HCT116 (cell line): ENCODE measurements around the gene BTBD18. TPM values are rescaled to one million over a fixed set of nuclear protein-coding genes. Genes with fewer than 3 reads are reported as not detected.

Experiments used
- ATAC-seq: fragments of 200-7000 bp; cut with Tn5 transposase; 2 replicates; pipeline ENCODE4 v1.9.1; 2020; ENCODE audit warnings: mild to moderate bottlenecking, moderate library complexity
- BruUV-seq: library from RNA; stranded (reverse); fragments of 400-500 nt; replicated peaks from 2 replicates; lab custom pipeline; 2021; lab: Mats Ljungman, UMichigan
- CTCF ChIA-PET: fragments of 300-600 bp; sonication (Branson Sonifier 250); formaldehyde crosslinking; loops from one replicate; lab custom pipeline; 2021; ENCODE audit warnings: antibody characterized with exemption; lab: Charles Lee
- POLR2A ChIA-PET: fragments of 300-600, 350-600 bp; sonication (Branson Sonifier 250); formaldehyde crosslinking; loops from one replicate; lab custom pipeline; 2021; ENCODE audit warnings: antibody characterized with exemption; lab: Charles Lee
- RAD21 ChIA-PET, 2 experiments: fragments of 300-600 bp; sonication (Branson Sonifier 250); formaldehyde crosslinking; loops; one replicate each; lab custom pipeline; 2023; ENCODE audit warnings: low total read pairs in 2 of 2; ENCODE audit not compliant: uncharacterized antibody in 2 of 2, unreplicated experiment in 2 of 2, low non-redundant PET in 1 of 2; lab: Charles Lee
- DNase-seq: peaks from one replicate; pipeline ENCODE4 v3.0.0-alpha.2; 2010; ENCODE audit warnings: low read depth, low spot score
- H2AFZ ChIP-seq: fragments of 200-600 bp; shearing (Covaris generic), sonication (generic); 2 replicates; pipeline ENCODE4 v1.6.1; 2017; ENCODE audit warnings: low read depth, mixed run types, mixed read lengths, antibody characterized with exemption, low read length; ENCODE audit not compliant: poor library complexity, severe bottlenecking
- H3K27ac ChIP-seq: 2 replicates; pipeline ENCODE4 v1.5.1; 2012; ENCODE audit warnings: low read depth, low read length
- H3K27me3 ChIP-seq: fragments of 200-600 bp; sonication (generic); 2 replicates; pipeline ENCODE4 v1.6.1; 2016; ENCODE audit warnings: mixed run types, low read length, mixed read lengths; ENCODE audit not compliant: insufficient read depth
- H3K36me3 ChIP-seq, 2 experiments: fragments of 200-500 bp in 1 of 2; fragments of 200-600 bp in 1 of 2; sonication (Bioruptor generic) in 1 of 2; sonication (generic) in 1 of 2; 2 replicates each; pipeline versions ENCODE4 v1.5.1 to v1.6.1; 2014 to 2016; ENCODE audit warnings: low read length in 2 of 2, inconsistent platforms in 1 of 2, mixed read lengths in 1 of 2, mixed run types in 1 of 2; ENCODE audit not compliant: insufficient read depth in 2 of 2, control insufficient read depth in 1 of 2
- H3K4me1 ChIP-seq, 2 experiments: fragments of 200-600 bp in 1 of 2; sonication (generic) in 1 of 2; 2 replicates each; pipeline versions ENCODE4 v1.5.1 to v1.6.1; 2012 to 2017; ENCODE audit warnings: low read length in 2 of 2, inconsistent platforms in 1 of 2, mild to moderate bottlenecking in 1 of 2, mixed read lengths in 1 of 2, mixed run types in 1 of 2, moderate library complexity in 1 of 2; ENCODE audit not compliant: insufficient read depth in 2 of 2, control insufficient read depth in 1 of 2
- H3K4me2 ChIP-seq: fragments of 200-600 bp; sonication (generic); 2 replicates; pipeline ENCODE4 v1.6.1; 2017; ENCODE audit warnings: mixed run types, low read length, mixed read lengths
- H3K4me3 ChIP-seq, 2 experiments: fragments of 200-600 bp in 1 of 2; sonication (generic) in 1 of 2; replicated peaks in 1 of 2; 2 replicates each; pipeline ENCODE4 v1.5.1; 2011 to 2016; ENCODE audit warnings: low read length in 2 of 2, control low read depth in 1 of 2, low read depth in 1 of 2, mild to moderate bottlenecking in 1 of 2, mixed read lengths in 1 of 2, mixed run types in 1 of 2
- H3K79me2 ChIP-seq: fragments of 200-600 bp; sonication (generic); 2 replicates; pipeline ENCODE4 v1.6.1; 2017; ENCODE audit warnings: mild to moderate bottlenecking, mixed run types, low read length, moderate library complexity, mixed read lengths; ENCODE audit not compliant: insufficient read depth
- H3K9ac ChIP-seq: fragments of 200-600 bp; sonication (generic); 2 replicates; pipeline ENCODE4 v1.6.1; 2016; ENCODE audit warnings: low read length, mixed read lengths
- H3K9me2 ChIP-seq: fragments of 200-600 bp; sonication (generic), shearing (Covaris generic); 2 replicates; pipeline ENCODE4 v1.6.1; 2017; ENCODE audit warnings: mixed run types, mild to moderate bottlenecking, moderate library complexity; ENCODE audit not compliant: insufficient read depth
- H3K9me3 ChIP-seq, 2 experiments: fragments of 200-500 bp in 1 of 2; fragments of 200-600 bp in 1 of 2; sonication (Bioruptor generic) in 1 of 2; sonication (generic) in 1 of 2; 2 replicates each; pipeline ENCODE4 v1.6.1; 2014 to 2017; ENCODE audit warnings: low read length in 2 of 2, mixed read lengths in 2 of 2, inconsistent platforms in 1 of 2, low read depth in 1 of 2, mild to moderate bottlenecking in 1 of 2, mixed run types in 1 of 2, moderate library complexity in 1 of 2; ENCODE audit not compliant: control insufficient read depth in 1 of 2, insufficient read depth in 1 of 2
- H4K20me1 ChIP-seq: fragments of 200-600 bp; sonication (generic), shearing (Covaris generic); 2 replicates; pipeline ENCODE4 v1.6.1; 2017; ENCODE audit warnings: mixed run types, mild to moderate bottlenecking, moderate library complexity; ENCODE audit not compliant: insufficient read depth
- CBX3 ChIP-seq: IDR thresholded peaks from 2 replicates; pipeline ENCODE4 v1.6.1; 2012; ENCODE audit warnings: low read depth
- CEBPB ChIP-seq: IDR thresholded peaks from 2 replicates; pipeline ENCODE4 v1.6.1; 2012; ENCODE audit warnings: low read depth
- EGR1 ChIP-seq: IDR thresholded peaks from 2 replicates; pipeline ENCODE4 v1.6.1; 2012; ENCODE audit warnings: low read depth
- ELF1 ChIP-seq: IDR thresholded peaks from 2 replicates; pipeline ENCODE4 v1.6.1; 2012; ENCODE audit warnings: low read depth, borderline replicate concordance
- EZH2 ChIP-seq: fragments of 200-600 bp; sonication (generic); IDR thresholded peaks from 2 replicates; pipeline ENCODE4 v1.6.1; 2017; ENCODE audit warnings: antibody characterized with exemption, mixed run types
- FOSL1 ChIP-seq: IDR thresholded peaks from 2 replicates; pipeline ENCODE4 v1.6.1; 2012; ENCODE audit warnings: low read depth
- JUND ChIP-seq: IDR thresholded peaks from 2 replicates; pipeline ENCODE4 v1.6.1; 2012
- POLR2A ChIP-seq: IDR thresholded peaks from 2 replicates; pipeline ENCODE4 v1.7.0; 2011; ENCODE audit warnings: borderline replicate concordance; ENCODE audit not compliant: insufficient read depth, insufficient read length; ENCODE audit errors: extremely low read depth
- POLR2AphosphoS5 ChIP-seq: IDR thresholded peaks from 2 replicates; pipeline ENCODE4 v1.6.1; 2011; ENCODE audit warnings: mild to moderate bottlenecking, low read depth, low read length, moderate library complexity
- RAD21 ChIP-seq: IDR thresholded peaks from 2 replicates; pipeline ENCODE4 v1.6.1; 2012; ENCODE audit warnings: low read depth, mild to moderate bottlenecking
- SIN3A ChIP-seq: IDR thresholded peaks from 2 replicates; pipeline ENCODE4 v1.6.1; 2012; ENCODE audit warnings: low read depth
- SP1 ChIP-seq: IDR thresholded peaks from 2 replicates; pipeline ENCODE4 v1.6.1; 2012; ENCODE audit warnings: low read depth
- SRF ChIP-seq: IDR thresholded peaks from 2 replicates; pipeline ENCODE4 v1.6.1; 2012; ENCODE audit warnings: low read depth
- YY1 ChIP-seq: IDR thresholded peaks from 2 replicates; pipeline ENCODE4 v1.6.1; 2011; ENCODE audit warnings: low read length, low read depth, moderate library complexity, mild to moderate bottlenecking; ENCODE audit not compliant: insufficient replicate concordance; ENCODE audit errors: extremely low read depth
- ZNF274 ChIP-seq: fragments of 200-500 bp; sonication (Bioruptor generic); IDR thresholded peaks from 2 replicates; pipeline ENCODE4 v1.6.1; 2014; ENCODE audit warnings: mild to moderate bottlenecking, low read depth, low read length, inconsistent platforms
- intact Hi-C: fragments of 100-400 bp; cut with micrococcal nuclease; formaldehyde crosslinking; loops from 2 replicates; pipeline ENCODE4 v1.10.0; 2022
- total RNA-seq: library from RNA; stranded (reverse); gene quantifications from one replicate; pipeline ENCODE4 v1.2.1, GENCODE V29; 2021; ENCODE audit not compliant: unreplicated experiment
- TF ChIP-seq, protein P1 (sequence below), 3 experiments: fragments of 200-600 bp in 1 of 3; sonication (generic) in 1 of 3; IDR thresholded peaks in 2 of 3; conservative IDR thresholded peaks in 1 of 3; 2 replicates each; pipeline ENCODE4 v1.5.1; 2012 to 2017; ENCODE audit warnings: low read depth in 2 of 3, low read length in 2 of 3, antibody characterized with exemption in 1 of 3, borderline replicate concordance in 1 of 3, control low read depth in 1 of 3, mild to moderate bottlenecking in 1 of 3, mixed read lengths in 1 of 3, mixed run types in 1 of 3, moderate library complexity in 1 of 3; ENCODE audit not compliant: insufficient read depth in 1 of 3
- TF ChIP-seq, protein P2 (sequence below): IDR thresholded peaks from 2 replicates; pipeline ENCODE4 v1.6.1; 2012

Gene BTBD18
- total RNA-seq, 1 experiment from 2014 or later = not detected

DNA sequence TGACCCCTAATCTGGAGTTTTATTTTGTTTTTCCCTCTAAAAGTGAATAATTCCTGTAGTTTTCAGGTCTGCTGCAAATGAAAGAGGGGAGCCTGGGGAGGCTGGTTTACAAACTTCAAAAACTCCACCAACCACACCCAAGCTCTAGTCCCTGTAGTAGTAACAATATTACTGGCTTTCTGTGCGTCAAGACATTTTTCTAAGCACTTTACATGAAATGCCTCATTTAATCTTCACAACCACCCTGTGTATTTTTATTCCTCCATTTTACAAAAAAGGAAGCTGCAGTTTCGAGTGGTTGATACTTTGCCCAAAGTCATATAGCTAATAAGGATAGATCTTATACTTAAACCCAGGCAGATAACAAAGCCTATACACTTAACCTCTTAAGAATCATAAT is 33.5 kb upstream of the BTBD18 start:
- DNase-seq (no peak), ATAC-seq (no peak)
- H3K27ac ChIP-seq = no peak overlapping the region
- H3K79me2 ChIP-seq = peaks cover 100% of the 10 kb centered on the region
- intact Hi-C loops = no loop called here
- H3K9me3 ChIP-seq = no peaks in the 10 kb centered on the region
- no peaks in the 10 kb centered on the region for H3K9me2 ChIP-seq
- no TSS peak for BruUV-seq
- no peaks in the 10 kb centered on the region for H3K27me3 ChIP-seq
- no peak overlapping the region for H3K9ac ChIP-seq
- ChIA-PET CTCF (interaction anchor here (1.9 kb wide), 1 partner anchor 16 kb away, joined by 6 read pairs; no protein-coding TSS in a partner anchor), POLR2A (interaction anchor here (0.8 to 1.5 kb wide), 4 partner anchors 11 to 33 kb away, joined by 3 read pairs; partner anchors contain the start of genes BTBD18 and CTNND1), RAD21 (interaction anchor here in 1 of 2 experiments (0.8 kb wide), 1 partner anchor 78 kb away, joined by 4 read pairs; no protein-coding TSS in a partner anchor)
- no peak overlapping the region for H2AFZ ChIP-seq
- H3K4me3 ChIP-seq = no peak overlapping the region
- H3K4me1 ChIP-seq = peaks cover 77 to 100% of the 10 kb centered on the region in 2 experiments
- no peaks in the 10 kb centered on the region for H3K36me3 ChIP-seq
- no peak overlapping the region for H3K4me2 ChIP-seq
- H4K20me1 ChIP-seq = no peaks in the 10 kb centered on the region
- TF ChIP-seq POLR2AphosphoS5 = no peak

DNA sequence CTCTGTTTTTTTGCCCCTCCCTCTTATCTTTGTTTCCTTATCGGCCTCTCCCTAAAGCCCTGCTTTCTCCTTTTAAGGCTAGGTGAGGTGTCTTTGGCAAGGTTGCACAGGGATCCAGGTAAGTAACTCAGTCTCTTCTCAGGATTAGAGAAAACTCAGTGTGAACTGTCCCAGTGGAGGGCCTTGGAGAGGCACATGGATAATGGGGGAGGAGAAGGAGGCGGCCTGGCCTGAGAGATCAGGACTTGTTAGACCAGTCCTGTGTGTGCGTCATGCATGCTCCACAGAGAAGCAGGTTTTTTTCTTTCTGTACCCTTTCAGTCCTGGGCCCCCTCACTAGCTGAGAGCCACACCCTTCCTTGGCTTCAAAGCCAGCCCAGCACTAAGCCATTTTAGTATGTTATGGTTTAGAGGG is 29.9 kb upstream of the BTBD18 start:
- H3K36me3 ChIP-seq = no peaks in the 10 kb centered on the region
- CTCF ChIA-PET = interaction anchor here (1.3 kb wide), 1 partner anchor 19 kb away, joined by 4 read pairs; no protein-coding TSS in a partner anchor
- peaks cover 100% of the 10 kb centered on the region for H3K79me2 ChIP-seq
- H3K9me3 ChIP-seq = no peaks in the 10 kb centered on the region
- intact Hi-C loops = loop anchor here (1.0 kb wide), 1 partner anchor 18 kb away; no protein-coding TSS in a partner anchor
- H3K9ac ChIP-seq = peak overlapping the region; percentile 69
- no peak overlapping the region for H2AFZ ChIP-seq
- H3K9me2 ChIP-seq = no peaks in the 10 kb centered on the region
- H3K4me2 ChIP-seq = peak overlapping the region; percentile 72
- DNase-seq (peak; percentile 93), ATAC-seq (peak; percentile 72)
- no peaks in the 10 kb centered on the region; the same call in 1 of the 2 replicates for H4K20me1 ChIP-seq
- no peaks in the 10 kb centered on the region for H3K27me3 ChIP-seq
- POLR2A ChIA-PET = interaction anchor here (0.7 to 2.5 kb wide), 4 partner anchors 13 to 75 kb away, joined by 3 to 14 read pairs (median 4); partner anchors contain the start of gene CTNND1
- peak overlapping the region; percentile 89 for H3K27ac ChIP-seq
- BruUV-seq = no TSS peak
- H3K4me1 ChIP-seq = peaks cover 82 to 100% of the 10 kb centered on the region in 2 experiments
- RAD21 ChIA-PET = no interaction called here
- H3K4me3 ChIP-seq = peak overlapping the region; percentile 15 to 47
- TF ChIP-seq SRF = peak; percentile 98
- peak; percentile 56 for TF ChIP-seq RAD21
- TF ChIP-seq SP1 = peak; percentile 99
- peak; percentile 73 for TF ChIP-seq YY1
- TF ChIP-seq JUND = peak; percentile 92
- TF ChIP-seq, protein P1, sequence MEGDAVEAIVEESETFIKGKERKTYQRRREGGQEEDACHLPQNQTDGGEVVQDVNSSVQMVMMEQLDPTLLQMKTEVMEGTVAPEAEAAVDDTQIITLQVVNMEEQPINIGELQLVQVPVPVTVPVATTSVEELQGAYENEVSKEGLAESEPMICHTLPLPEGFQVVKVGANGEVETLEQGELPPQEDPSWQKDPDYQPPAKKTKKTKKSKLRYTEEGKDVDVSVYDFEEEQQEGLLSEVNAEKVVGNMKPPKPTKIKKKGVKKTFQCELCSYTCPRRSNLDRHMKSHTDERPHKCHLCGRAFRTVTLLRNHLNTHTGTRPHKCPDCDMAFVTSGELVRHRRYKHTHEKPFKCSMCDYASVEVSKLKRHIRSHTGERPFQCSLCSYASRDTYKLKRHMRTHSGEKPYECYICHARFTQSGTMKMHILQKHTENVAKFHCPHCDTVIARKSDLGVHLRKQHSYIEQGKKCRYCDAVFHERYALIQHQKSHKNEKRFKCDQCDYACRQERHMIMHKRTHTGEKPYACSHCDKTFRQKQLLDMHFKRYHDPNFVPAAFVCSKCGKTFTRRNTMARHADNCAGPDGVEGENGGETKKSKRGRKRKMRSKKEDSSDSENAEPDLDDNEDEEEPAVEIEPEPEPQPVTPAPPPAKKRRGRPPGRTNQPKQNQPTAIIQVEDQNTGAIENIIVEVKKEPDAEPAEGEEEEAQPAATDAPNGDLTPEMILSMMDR (IDR thresholded peaks at IDR 0.05 in 2 of 3, conservative IDR thresholded peaks at IDR 0.05 in 1 of 3; ENCODE audit: borderline replicate concordance in 1 of 3, insufficient read depth in 1 of 3, low read depth in 2 of 3, low read length in 2 of 3) = no peak
- TF ChIP-seq FOSL1 = peak; percentile 82
- peak; percentile 77 for TF ChIP-seq POLR2AphosphoS5
- TF ChIP-seq, protein P2, sequence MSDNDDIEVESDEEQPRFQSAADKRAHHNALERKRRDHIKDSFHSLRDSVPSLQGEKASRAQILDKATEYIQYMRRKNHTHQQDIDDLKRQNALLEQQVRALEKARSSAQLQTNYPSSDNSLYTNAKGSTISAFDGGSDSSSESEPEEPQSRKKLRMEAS = peak; percentile 98
- TF ChIP-seq EGR1 = peak; percentile 50; the same call in 1 of the 2 replicates
- TF ChIP-seq CBX3 = peak; percentile 97
- peak; percentile 77 for TF ChIP-seq CEBPB
- no peak for TF ChIP-seq EZH2
- TF ChIP-seq POLR2A = no peak
- no peak for TF ChIP-seq ZNF274
- no peak; the same call in 1 of the 2 replicates for TF ChIP-seq ELF1
- TF ChIP-seq SIN3A = peak; percentile 93
